GM13976 (cell line): ENCODE data around the gene CRBN.

ENCODE experiments used
- DNase-seq: peaks from one replicate; pipeline ENCODE4 v3.0.0; 2012; ENCODE audit warnings: low spot score
- CTCF ChIP-seq: IDR thresholded peaks from 2 replicates; pipeline ENCODE4 v1.5.1; 2012; ENCODE audit warnings: borderline replicate concordance, mild to moderate bottlenecking; ENCODE audit not compliant: insufficient read depth; ENCODE audit errors: extremely low read depth, missing control alignments, control extremely low read depth
- in situ Hi-C: fragments of 300-500 bp; cut with MboI; formaldehyde crosslinking; loops from one replicate; pipeline ENCODE4 v1.12.0; 2022; ENCODE audit warnings: low sequenced_read_pairs, mixed read lengths, inconsistent platforms; ENCODE audit not compliant: unreplicated experiment

Gene CRBN

GRCh38 chr3:3102751-3103150, 76.7 kb downstream of the CRBN start:
- in situ Hi-C loops = no loop called here
- no peak for DNase-seq
- no peak for TF ChIP-seq CTCF

GRCh38 chr3:3101660-3102458, 77.6 kb downstream of the CRBN start:
- in situ Hi-C loops = no loop called here
- no peak for DNase-seq
- TF ChIP-seq CTCF = no peak
